OCI-LY1 (cell line): ENCODE measurements around the gene ETV3.

Source experiments
- H2AFZ ChIP-seq: fragments of 200-600 bp; sonication (generic), shearing (Covaris generic); 2 replicates; pipeline ENCODE4 v1.6.0; 2014; ENCODE audit warnings: antibody characterized with exemption, mild to moderate bottlenecking, low read length
- H3F3A ChIP-seq: fragments of 200-600 bp; sonication (generic), shearing (Covaris generic); 2 replicates; pipeline ENCODE4 v1.6.0; 2014; ENCODE audit warnings: mild to moderate bottlenecking, antibody characterized with exemption, low read length, moderate library complexity; ENCODE audit not compliant: insufficient read depth
- H3K27ac ChIP-seq: fragments of 200-600 bp; sonication (generic); 2 replicates; pipeline ENCODE4 v1.5.1; 2014; ENCODE audit warnings: low read length, mixed run types, mild to moderate bottlenecking, low read depth; ENCODE audit not compliant: poor library complexity, severe bottlenecking
- H3K27me3 ChIP-seq: fragments of 200-600 bp; sonication (generic); 2 replicates; pipeline ENCODE4 v1.6.0; 2014; ENCODE audit warnings: antibody characterized with exemption, mild to moderate bottlenecking, low read length, moderate library complexity; ENCODE audit not compliant: insufficient read depth
- H3K36me3 ChIP-seq: fragments of 200-600 bp; sonication (generic); 2 replicates; pipeline ENCODE4 v1.6.1; 2014; ENCODE audit warnings: mild to moderate bottlenecking, antibody characterized with exemption, low read length, moderate library complexity, mixed read lengths; ENCODE audit not compliant: insufficient read depth
- H3K4me1 ChIP-seq: fragments of 200-600 bp; sonication (generic); 2 replicates; pipeline ENCODE4 v1.5.1; 2014; ENCODE audit warnings: mild to moderate bottlenecking, low read length, moderate library complexity; ENCODE audit not compliant: insufficient read depth, severe bottlenecking
- H3K4me2 ChIP-seq: fragments of 200-600 bp; sonication (generic), shearing (Covaris generic); 2 replicates; pipeline ENCODE4 v1.6.1; 2014; ENCODE audit warnings: low read length
- H3K4me3 ChIP-seq: fragments of 200-600 bp; sonication (generic); 2 replicates; pipeline ENCODE4 v1.5.1; 2014; ENCODE audit warnings: low read length, low read depth, mild to moderate bottlenecking, mixed read lengths; ENCODE audit not compliant: poor library complexity, severe bottlenecking
- H3K79me2 ChIP-seq: fragments of 200-600 bp; shearing (Covaris generic); 2 replicates; pipeline ENCODE4 v1.6.1; 2016; ENCODE audit warnings: mixed run types, low read length, mixed read lengths; ENCODE audit not compliant: insufficient read depth
- H3K9ac ChIP-seq: fragments of 200-600 bp; sonication (generic), shearing (Covaris generic); 2 replicates; pipeline ENCODE4 v1.6.1; 2014; ENCODE audit warnings: mild to moderate bottlenecking, low read length, mixed read lengths
- H3K9me2 ChIP-seq: fragments of 200-600 bp; sonication (generic), shearing (Covaris generic); 2 replicates; pipeline ENCODE4 v1.6.1; 2014; ENCODE audit warnings: low read depth, mild to moderate bottlenecking, low read length, mixed read lengths
- H3K9me3 ChIP-seq: fragments of 200-600 bp; shearing (Covaris generic); 2 replicates; pipeline ENCODE4 v1.6.1; 2014; ENCODE audit warnings: low read length, mixed read lengths
- H4K20me1 ChIP-seq: fragments of 200-600 bp; sonication (generic), shearing (Covaris generic); 2 replicates; pipeline ENCODE4 v1.6.0; 2016; ENCODE audit warnings: mild to moderate bottlenecking, low read length; ENCODE audit not compliant: insufficient read depth
- CTCF ChIP-seq: fragments of 200-600 bp; sonication (generic), shearing (Covaris generic); IDR thresholded peaks from 2 replicates; pipeline ENCODE4 v1.5.1; 2017; ENCODE audit warnings: mild to moderate bottlenecking, antibody characterized with exemption, low read length, moderate library complexity, mixed read lengths
- EZH2 ChIP-seq: fragments of 200-600 bp; sonication (generic), shearing (Covaris generic); IDR thresholded peaks from 2 replicates; pipeline ENCODE4 v1.8.0; 2017; ENCODE audit warnings: borderline replicate concordance, mixed run types, mild to moderate bottlenecking, antibody characterized with exemption, low read length, moderate library complexity, mixed read lengths

Gene ETV3

GRCh38 chr1:157154291-157154690 lies 16.1 kb upstream of the ETV3 start:
- H3K4me1 ChIP-seq: no peaks in the 10 kb centered on the region
- TF ChIP-seq CTCF (no peak), EZH2 (no peak)
- H3K79me2 ChIP-seq: no peaks in the 10 kb centered on the region
- H4K20me1 ChIP-seq: no peaks in the 10 kb centered on the region
- no peak overlapping the region for H3K4me2 ChIP-seq
- H3K9me3 ChIP-seq: no peaks in the 10 kb centered on the region
- H3K27me3 ChIP-seq: peaks cover 9% of the 10 kb centered on the region; the same call in 1 of the 2 replicates
- H3K27ac ChIP-seq: no peak overlapping the region
- no peak overlapping the region for H3K4me3 ChIP-seq
- H3K36me3 ChIP-seq: no peaks in the 10 kb centered on the region
- no peak overlapping the region for H2AFZ ChIP-seq
- H3K9me2 ChIP-seq: no peaks in the 10 kb centered on the region
- no peaks in the 10 kb centered on the region for H3F3A ChIP-seq
- no peak overlapping the region for H3K9ac ChIP-seq

- TF ChIP-seq EZH2: no peak
- TF ChIP-seq CTCF: no peak
- Histone ChIP-seq H3K36me3 (no peaks in the 10 kb centered on the region), H3K9ac (no peak overlapping the region), H3K4me2 (no peak overlapping the region), H3K4me1 (peaks cover under 1% of the 10 kb centered on the region), H3K27me3 (peaks cover 9% of the 10 kb centered on the region; the same call in 1 of the 2 replicates), H3F3A (no peaks in the 10 kb centered on the region), H3K79me2 (no peaks in the 10 kb centered on the region), H3K4me3 (no peak overlapping the region), H3K9me2 (no peaks in the 10 kb centered on the region), H3K27ac (no peak overlapping the region), H4K20me1 (no peaks in the 10 kb centered on the region), H2AFZ (no peak overlapping the region), H3K9me3 (no peaks in the 10 kb centered on the region)
These were observed 15.6 kb upstream of the ETV3 start for GRCh38 chr1:157153746-157154145.

GRCh38 chr1:157152510-157152909 lies 14.3 kb upstream of the ETV3 start:
- no peak overlapping the region for H3K4me3 ChIP-seq
- H3K9ac ChIP-seq: no peak overlapping the region
- no peak overlapping the region for H3K27ac ChIP-seq
- H3K27me3 ChIP-seq: no peaks in the 10 kb centered on the region
- no peak for TF ChIP-seq EZH2
- no peak for TF ChIP-seq CTCF
- H3K4me1 ChIP-seq: peaks cover 10% of the 10 kb centered on the region
- no peaks in the 10 kb centered on the region for H4K20me1 ChIP-seq
- no peaks in the 10 kb centered on the region for H3K9me2 ChIP-seq
- no peak overlapping the region for H3K4me2 ChIP-seq
- H3K36me3 ChIP-seq: no peaks in the 10 kb centered on the region
- no peaks in the 10 kb centered on the region for H3K9me3 ChIP-seq
- no peaks in the 10 kb centered on the region for H3K79me2 ChIP-seq
- no peak overlapping the region for H2AFZ ChIP-seq
- H3F3A ChIP-seq: no peaks in the 10 kb centered on the region
